Loucy (cell line): ENCODE results near the gene ABLIM1.
A peak's percentile ranks its signal among the peaks of the same experiment; 100 is the strongest.

Source experiments
- H2AFZ ChIP-seq: fragments of 200-600 bp; sonication (generic); 2 replicates; pipeline ENCODE4 v1.6.0; 2016; ENCODE audit warnings: antibody characterized with exemption, mild to moderate bottlenecking, low read length, moderate library complexity
- H3F3A ChIP-seq: fragments of 200-600 bp; 2 replicates; pipeline ENCODE4 v1.6.0; 2016; ENCODE audit warnings: antibody characterized with exemption, low read depth, mild to moderate bottlenecking
- H3K27me3 ChIP-seq: fragments of 200-600 bp; sonication (generic); 2 replicates; pipeline ENCODE4 v1.6.1; 2014; ENCODE audit warnings: low read length, mild to moderate bottlenecking; ENCODE audit not compliant: insufficient read depth, poor library complexity, severe bottlenecking
- H3K36me3 ChIP-seq: fragments of 200-600 bp; sonication (generic); 2 replicates; pipeline ENCODE4 v1.6.1; 2016; ENCODE audit warnings: low read length; ENCODE audit not compliant: insufficient read depth
- H3K4me1 ChIP-seq: fragments of 200-600 bp; sonication (generic); 2 replicates; pipeline ENCODE4 v1.5.1; 2014; ENCODE audit warnings: low read length, mild to moderate bottlenecking; ENCODE audit not compliant: insufficient read depth, poor library complexity, severe bottlenecking
- H3K4me2 ChIP-seq: fragments of 200-600 bp; sonication (generic); 2 replicates; pipeline ENCODE4 v1.6.0; 2014; ENCODE audit warnings: antibody characterized with exemption, low read length, low read depth, mild to moderate bottlenecking; ENCODE audit not compliant: poor library complexity, severe bottlenecking
- H3K4me3 ChIP-seq: fragments of 200-600 bp; sonication (generic); 2 replicates; pipeline ENCODE4 v1.5.1; 2014; ENCODE audit warnings: low read length, mild to moderate bottlenecking, mixed read lengths; ENCODE audit not compliant: poor library complexity, severe bottlenecking
- H3K79me2 ChIP-seq: fragments of 200-600 bp; sonication (generic); 2 replicates; pipeline ENCODE4 v1.6.1; 2014; ENCODE audit warnings: low read length; ENCODE audit not compliant: insufficient read depth
- H3K9ac ChIP-seq: fragments of 200-600 bp; sonication (generic); 2 replicates; pipeline ENCODE4 v1.6.0; 2014; ENCODE audit warnings: mild to moderate bottlenecking, low read depth, low read length, moderate library complexity; ENCODE audit not compliant: poor library complexity, severe bottlenecking
- H3K9me2 ChIP-seq: fragments of 200-600 bp; sonication (generic); replicated peaks from 2 replicates; pipeline ENCODE4 v1.6.1; 2016; ENCODE audit warnings: low read depth, low read length, mixed read lengths
- H3K9me3 ChIP-seq: fragments of 200-600 bp; sonication (generic); 2 replicates; pipeline ENCODE4 v1.6.1; 2014; ENCODE audit warnings: mild to moderate bottlenecking, antibody characterized with exemption, low read length, low read depth; ENCODE audit not compliant: insufficient read depth
- H4K20me1 ChIP-seq: fragments of 200-600 bp; sonication (generic); 2 replicates; pipeline ENCODE4 v1.6.0; 2014; ENCODE audit warnings: antibody characterized with exemption, low read length, mild to moderate bottlenecking; ENCODE audit not compliant: insufficient read depth, poor library complexity, severe bottlenecking
- CTCF ChIP-seq: fragments of 200-600 bp; sonication (generic); conservative IDR thresholded peaks from 2 replicates; pipeline ENCODE4 v1.5.1; 2014; ENCODE audit warnings: mild to moderate bottlenecking, antibody characterized with exemption, low read length
- EZH2phosphoT487 ChIP-seq: fragments of 200-600 bp; IDR thresholded peaks from 2 replicates; pipeline ENCODE4 v1.6.1; 2018; ENCODE audit warnings: antibody characterized with exemption, mild to moderate bottlenecking, moderate library complexity, borderline replicate concordance

The ABLIM1 gene

GRCh38 chr10:114408112-114408967, 249.7 kb downstream of the ABLIM1 start:
- Histone ChIP-seq H3K4me2 (no peak overlapping the region), H3K27me3 (no peaks in the 10 kb centered on the region), H3K79me2 (no peaks in the 10 kb centered on the region), H3K9ac (no peak overlapping the region), H2AFZ (peak overlapping the region; percentile 45), H3K4me3 (no peak overlapping the region), H3K4me1 (peaks cover 25% of the 10 kb centered on the region), H3K36me3 (no peaks in the 10 kb centered on the region), H3K9me3 (no peaks in the 10 kb centered on the region), H3F3A (no peaks in the 10 kb centered on the region), H4K20me1 (no peaks in the 10 kb centered on the region), H3K9me2 (no peaks in the 10 kb centered on the region)
- no peak for TF ChIP-seq CTCF
- TF ChIP-seq EZH2phosphoT487: no peak

GRCh38 chr10:114406455-114406854, 251.6 kb downstream of the ABLIM1 start:
- H3F3A ChIP-seq: no peaks in the 10 kb centered on the region
- no peaks in the 10 kb centered on the region for H3K79me2 ChIP-seq

GRCh38 chr10:114405011-114405350, 253.1 kb downstream of the ABLIM1 start:
- no peak for TF ChIP-seq CTCF
- TF ChIP-seq EZH2phosphoT487: no peak
- no peak overlapping the region for H3K9ac ChIP-seq
- H3K4me1 ChIP-seq: peaks cover 17% of the 10 kb centered on the region
- H3K4me2 ChIP-seq: no peak overlapping the region
- H3K4me3 ChIP-seq: no peak overlapping the region
- H2AFZ ChIP-seq: no peak overlapping the region
- no peaks in the 10 kb centered on the region for H4K20me1 ChIP-seq
- H3K27me3 ChIP-seq: no peaks in the 10 kb centered on the region
- H3K9me3 ChIP-seq: no peaks in the 10 kb centered on the region
- no peaks in the 10 kb centered on the region for H3F3A ChIP-seq
- no peaks in the 10 kb centered on the region for H3K9me2 ChIP-seq
- no peaks in the 10 kb centered on the region for H3K79me2 ChIP-seq
- no peaks in the 10 kb centered on the region for H3K36me3 ChIP-seq

More at GRCh38 chr10:114406455-114406854, 251.6 kb downstream of the ABLIM1 start:
- H3K9ac ChIP-seq: no peak overlapping the region
- peaks cover 17% of the 10 kb centered on the region for H3K4me1 ChIP-seq
- TF ChIP-seq EZH2phosphoT487 (no peak), CTCF (no peak)
- no peaks in the 10 kb centered on the region for H3K9me2 ChIP-seq
- no peaks in the 10 kb centered on the region for H3K27me3 ChIP-seq
- no peaks in the 10 kb centered on the region for H4K20me1 ChIP-seq
- no peaks in the 10 kb centered on the region for H3K9me3 ChIP-seq
- no peak overlapping the region for H2AFZ ChIP-seq
- no peak overlapping the region for H3K4me2 ChIP-seq
- H3K4me3 ChIP-seq: no peak overlapping the region
- no peaks in the 10 kb centered on the region for H3K36me3 ChIP-seq
